Spleen (tissue), 7 donors: ENCODE results near the gene AKT1.

Experiments used
- POLR2AphosphoS5 ChIP-seq, 3 donors: sonication (generic); formaldehyde crosslinking; IDR thresholded peaks; one replicate each; pipeline ENCODE4 v1.5.1; 2017; ENCODE audit warnings: antibody characterized with exemption in 3 of 3
- TF ChIP-seq, protein P1 (sequence below), 11 experiments: fragments of 200-600 bp in 7 of 11; fragments of 450-650 bp in 4 of 11; sonication (generic) in 4 of 11; IDR thresholded peaks in 8 of 11; conservative IDR thresholded peaks in 3 of 11; 1 replicate in 7 of 11; 2 replicates in 4 of 11; pipeline versions ENCODE4 v1.4.0 to v1.8.0; 2016 to 2021; ENCODE audit warnings: antibody characterized with exemption in 11 of 11, inconsistent platforms in 4 of 11, mild to moderate bottlenecking in 1 of 11
- donor health status: DM: no; HTN: no; CAD: no; lungs with moderate emphysema.
- donor health status: DM: no; HTN: no; CAD: no.
- donor health status: DM: no; HTN: no; CAD: no.

DNA sequence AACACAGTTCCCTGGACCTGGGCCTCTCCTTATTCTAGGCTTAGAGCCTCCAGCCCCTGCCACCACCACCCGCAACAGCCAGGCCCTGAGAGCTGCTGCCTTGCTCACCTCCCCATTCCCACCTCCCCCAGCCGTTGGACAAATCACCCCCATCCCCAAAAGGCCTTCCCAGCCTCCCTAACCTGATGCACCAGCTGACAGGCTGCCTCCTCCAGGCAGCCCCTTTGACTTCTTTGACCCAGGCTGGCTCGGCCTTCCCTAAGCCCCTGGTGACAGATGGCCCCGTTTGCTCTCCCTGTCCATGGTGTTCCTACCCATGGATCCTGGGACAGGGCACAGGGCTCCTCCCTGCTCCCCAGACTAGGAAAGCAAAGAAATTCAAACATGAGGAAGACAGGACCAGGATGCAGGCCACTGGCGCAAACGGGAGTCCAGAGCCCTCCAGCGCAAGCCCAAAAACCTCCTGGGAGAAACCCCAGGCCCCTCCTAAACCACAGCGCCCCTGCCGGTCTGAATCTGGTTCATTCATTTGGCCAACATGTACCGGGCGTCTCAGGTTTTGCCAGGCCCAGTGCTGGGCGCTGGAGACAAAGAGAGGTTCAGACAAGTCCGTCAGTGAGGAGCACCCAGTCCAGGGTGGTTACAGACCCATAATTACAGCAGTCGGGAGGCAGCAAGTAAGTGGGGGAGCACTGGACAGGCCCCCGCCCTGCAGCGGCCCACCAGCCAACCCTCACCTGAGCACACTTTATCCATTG is 2.4 kb downstream of the AKT1 start:
- TF ChIP-seq, protein P1, sequence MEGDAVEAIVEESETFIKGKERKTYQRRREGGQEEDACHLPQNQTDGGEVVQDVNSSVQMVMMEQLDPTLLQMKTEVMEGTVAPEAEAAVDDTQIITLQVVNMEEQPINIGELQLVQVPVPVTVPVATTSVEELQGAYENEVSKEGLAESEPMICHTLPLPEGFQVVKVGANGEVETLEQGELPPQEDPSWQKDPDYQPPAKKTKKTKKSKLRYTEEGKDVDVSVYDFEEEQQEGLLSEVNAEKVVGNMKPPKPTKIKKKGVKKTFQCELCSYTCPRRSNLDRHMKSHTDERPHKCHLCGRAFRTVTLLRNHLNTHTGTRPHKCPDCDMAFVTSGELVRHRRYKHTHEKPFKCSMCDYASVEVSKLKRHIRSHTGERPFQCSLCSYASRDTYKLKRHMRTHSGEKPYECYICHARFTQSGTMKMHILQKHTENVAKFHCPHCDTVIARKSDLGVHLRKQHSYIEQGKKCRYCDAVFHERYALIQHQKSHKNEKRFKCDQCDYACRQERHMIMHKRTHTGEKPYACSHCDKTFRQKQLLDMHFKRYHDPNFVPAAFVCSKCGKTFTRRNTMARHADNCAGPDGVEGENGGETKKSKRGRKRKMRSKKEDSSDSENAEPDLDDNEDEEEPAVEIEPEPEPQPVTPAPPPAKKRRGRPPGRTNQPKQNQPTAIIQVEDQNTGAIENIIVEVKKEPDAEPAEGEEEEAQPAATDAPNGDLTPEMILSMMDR (IDR thresholded peaks at IDR 0.05 in 8 of 11, conservative IDR thresholded peaks at IDR 0.05 in 3 of 11): no peak
- TF ChIP-seq POLR2AphosphoS5 (IDR thresholded peaks at IDR 0.05): no peak
